HepG2 (cell line): ENCODE data around the gene SMOC1. TPM values are rescaled to one million over a fixed set of nuclear protein-coding genes. Genes with fewer than 3 reads are reported as not detected.
A peak's percentile ranks its signal among the peaks of the same experiment; 100 is the strongest.

Source experiments
- BHLHE40 ChIP-seq: IDR thresholded peaks from 2 replicates; pipeline ENCODE4 v1.6.1; 2011; ENCODE audit warnings: low read length, improper control_type of control experiment
- DDIT3 ChIP-seq: sonication (generic); formaldehyde crosslinking; IDR thresholded peaks from 2 replicates; pipeline ENCODE4 v1.4.0; 2020; ENCODE audit warnings: mild to moderate bottlenecking, missing genetic modification reagents
- DNMT3B ChIP-seq: conservative IDR thresholded peaks from 2 replicates; pipeline ENCODE4 v1.6.1; 2016; ENCODE audit warnings: missing biosample characterization, control low read depth
- GRHL1 ChIP-seq: sonication (generic); formaldehyde crosslinking; conservative IDR thresholded peaks from 2 replicates; pipeline ENCODE4 v1.8.0; 2022; ENCODE audit warnings: missing genetic modification reagents
- HDAC2 ChIP-seq: sonication (generic); formaldehyde crosslinking; IDR thresholded peaks from 2 replicates; pipeline ENCODE4 v1.4.0; 2020; ENCODE audit warnings: missing genetic modification reagents
- HNRNPK ChIP-seq: fragments of 200-400 bp; formaldehyde crosslinking; IDR thresholded peaks from 2 replicates; pipeline ENCODE4 v1.6.1; 2018; ENCODE audit warnings: low read length, low read depth, moderate library complexity, mild to moderate bottlenecking; ENCODE audit not compliant: poor library complexity, severe bottlenecking
- KLF12 ChIP-seq: sonication (generic); formaldehyde crosslinking; IDR thresholded peaks from 2 replicates; pipeline ENCODE4 v1.4.0; 2020; ENCODE audit warnings: missing genetic modification reagents, borderline replicate concordance
- NFYB ChIP-seq: sonication (generic); formaldehyde crosslinking; IDR thresholded peaks from 2 replicates; pipeline ENCODE4 v1.4.0; 2020; ENCODE audit warnings: missing genetic modification reagents
- PLRG1 ChIP-seq: fragments of 450-650 bp; conservative IDR thresholded peaks from 2 replicates; pipeline ENCODE4 v1.6.1; 2016
- PTBP1 ChIP-seq: fragments of 200-400 bp; formaldehyde crosslinking; IDR thresholded peaks from 2 replicates; pipeline ENCODE4 v1.6.1; 2018; ENCODE audit warnings: low read length, low read depth; ENCODE audit not compliant: poor library complexity, severe bottlenecking
- RBAK ChIP-seq: sonication (generic); formaldehyde crosslinking; IDR thresholded peaks from 2 replicates; pipeline ENCODE4 v1.5.1; 2020; ENCODE audit warnings: mild to moderate bottlenecking, missing genetic modification reagents
- SP4 ChIP-seq: sonication (generic); formaldehyde crosslinking; IDR thresholded peaks from 2 replicates; pipeline ENCODE4 v1.8.1; 2023; ENCODE audit warnings: mild to moderate bottlenecking, missing genetic modification reagents
- USF2 ChIP-seq, 2 experiments: sonication (generic) in 1 of 2; formaldehyde crosslinking in 1 of 2; IDR thresholded peaks; 2 replicates each; pipeline versions ENCODE4 v1.5.1 to v1.6.1; 2011 to 2020; ENCODE audit warnings: borderline replicate concordance in 1 of 2, low read depth in 1 of 2, low read length in 1 of 2, mild to moderate bottlenecking in 1 of 2, missing genetic modification reagents in 1 of 2, moderate library complexity in 1 of 2
- ZNF253 ChIP-seq: sonication (generic); formaldehyde crosslinking; IDR thresholded peaks from 2 replicates; pipeline ENCODE4 v1.8.0; 2022; ENCODE audit warnings: mild to moderate bottlenecking, missing genetic modification reagents, borderline replicate concordance
- ZNF281 ChIP-seq: sonication (generic); formaldehyde crosslinking; IDR thresholded peaks from 2 replicates; pipeline ENCODE4 v1.4.0; 2020; ENCODE audit warnings: missing genetic modification reagents, borderline replicate concordance
- ZNF282 ChIP-seq: fragments of 450-650 bp; IDR thresholded peaks from 2 replicates; pipeline ENCODE4 v1.6.1; 2018; ENCODE audit not compliant: partially characterized antibody
- ZNF550 ChIP-seq: sonication (generic); formaldehyde crosslinking; IDR thresholded peaks from 2 replicates; pipeline ENCODE4 v1.4.0; 2020; ENCODE audit warnings: mild to moderate bottlenecking, missing genetic modification reagents, borderline replicate concordance
- ZNF710 ChIP-seq: sonication (generic); formaldehyde crosslinking; IDR thresholded peaks from 2 replicates; pipeline ENCODE4 v1.5.0; 2020; ENCODE audit warnings: mild to moderate bottlenecking, missing genetic modification reagents, borderline replicate concordance
- ZNF768 ChIP-seq: sonication (generic); formaldehyde crosslinking; IDR thresholded peaks from 2 replicates; pipeline ENCODE4 v1.4.0; 2020; ENCODE audit warnings: missing genetic modification reagents
- ZNF839 ChIP-seq: sonication (generic); formaldehyde crosslinking; IDR thresholded peaks from 2 replicates; pipeline ENCODE4 v1.4.0; 2020; ENCODE audit warnings: missing genetic modification reagents, mild to moderate bottlenecking, borderline replicate concordance
- polyA plus RNA-seq, 8 experiments: library from polyadenylated mRNA; depleted of rRNA in 3 of 8; stranded (reverse) in 7 of 8; unstranded in 1 of 8; fragments of >200 nt; fragmentation: Illumina TruSeq in 4 of 8; extraction: Trizol in 4 of 8; gene quantifications; 2 replicates each; pipeline versions ENCODE4 v1.2.1 to v1.2.3, GENCODE V29; 2011 to 2016; ENCODE audit warnings: low read depth in 4 of 8, missing spikeins in 1 of 8, mixed read lengths in 1 of 8; ENCODE audit not compliant: insufficient read depth in 1 of 8
- total RNA-seq, 5 experiments: library from RNA; depleted of rRNA; stranded (reverse); fragments of >200 nt; fragmentation: Illumina TruSeq; extraction: Trizol; gene quantifications; 2 replicates each; pipeline ENCODE4 v1.2.3, GENCODE V29; 2016; ENCODE audit warnings: low read depth in 1 of 5

SMOC1 gene
- total and polyA plus RNA-seq, 2 of the 13 experiments (the other 11 are each of a cell fraction or from before 2014, with no cell fraction given) = 17.8 to 35.6 TPM

GRCh38 chr14:70045844-70046535 is 166.8 kb downstream of the SMOC1 start (continued):
- TF ChIP-seq ZNF282 = no peak
- TF ChIP-seq SP4 (CRISPR knock-in tag) = no peak
- TF ChIP-seq ZNF839 = no peak
- peak; percentile 68; the same call in 1 of the 2 replicates for TF ChIP-seq ZNF768 (CRISPR knock-in tag)
- TF ChIP-seq PLRG1 = no peak
- TF ChIP-seq RBAK (CRISPR knock-in tag) = peak; percentile 44; the same call in 1 of the 2 replicates
- TF ChIP-seq BHLHE40 = no peak
- no peak for TF ChIP-seq GRHL1 (CRISPR knock-in tag)
- no peak for TF ChIP-seq HNRNPK
- no peak for TF ChIP-seq KLF12 (CRISPR knock-in tag)
- no peak for TF ChIP-seq ZNF550 (CRISPR knock-in tag)
- no peak for TF ChIP-seq PTBP1
- peak; percentile 39; the same call in 1 of the 2 replicates for TF ChIP-seq NFYB (CRISPR knock-in tag)
- peak; percentile 65; the same call in 1 of the 2 replicates for TF ChIP-seq ZNF253 (CRISPR knock-in tag)
- TF ChIP-seq ZNF281 (CRISPR knock-in tag) = no peak
- TF ChIP-seq USF2 (IDR thresholded peaks at IDR 0.05; ENCODE audit: low read depth, low read length) = peak; percentile 32; the same call in 1 of the 2 replicates
- TF ChIP-seq USF2 (CRISPR knock-in tag; IDR thresholded peaks at IDR 0.05; ENCODE audit: borderline replicate concordance) = no peak
- peak; percentile 86 for TF ChIP-seq HDAC2 (CRISPR knock-in tag)
- TF ChIP-seq ZNF710 (CRISPR knock-in tag) = 0 out of 2 replicates have a peak, but pooled peaks have one; percentile 80
- no peak for TF ChIP-seq DDIT3 (CRISPR knock-in tag)
- 0 out of 2 replicates have a peak, but pooled peaks have one; percentile 41 for TF ChIP-seq DNMT3B (CRISPR knock-in tag)
